Type B pancreatic cell (in vitro differentiated cells): ENCODE measurements around the gene CDKN2B. TPM values are rescaled to one million over a fixed set of nuclear protein-coding genes. Genes with fewer than 3 reads are reported as not detected.
A peak's percentile ranks its signal among the peaks of the same experiment; 100 is the strongest.

Source experiments
- DNase-seq: peaks from one replicate; pipeline ENCODE4 v3.0.0; 2021; ENCODE audit warnings: mixed read lengths; ENCODE audit not compliant: unreplicated experiment; ENCODE audit errors: extremely low spot score
- H3K27ac Mint-ChIP-seq: 2 replicates; pipeline ENCODE4 v1.8.0; 2021; ENCODE audit warnings: mild to moderate bottlenecking, mixed read lengths
- H3K27me3 Mint-ChIP-seq: 2 replicates; pipeline ENCODE4 v1.8.0; 2021; ENCODE audit warnings: mixed read lengths
- H3K36me3 Mint-ChIP-seq: 2 replicates; pipeline ENCODE4 v1.8.0; 2021; ENCODE audit warnings: mixed read lengths
- H3K4me1 Mint-ChIP-seq: one replicate; pipeline ENCODE4 v1.8.0; 2021; ENCODE audit warnings: mixed read lengths; ENCODE audit not compliant: unreplicated experiment
- H3K4me3 Mint-ChIP-seq: 2 replicates; pipeline ENCODE4 v1.8.0; 2021; ENCODE audit warnings: mild to moderate bottlenecking, mixed read lengths
- H3K9me3 Mint-ChIP-seq: 2 replicates; pipeline ENCODE4 v1.8.0; 2021; ENCODE audit warnings: mixed read lengths
- total RNA-seq: library from RNA; stranded (reverse); gene quantifications from 2 replicates; pipeline ENCODE4 v1.2.1, GENCODE V29; 2021; ENCODE audit warnings: low replicate concordance
- TF ChIP-seq, protein P1 (sequence below): fragments of 200-600 bp; sonication (generic); conservative IDR thresholded peaks from 2 replicates; pipeline ENCODE4 v1.5.0; 2021; ENCODE audit warnings: antibody characterized with exemption, mild to moderate bottlenecking

The CDKN2B gene
- total RNA-seq, 1 donor from 2014 or later = 18.4 TPM

DNA sequence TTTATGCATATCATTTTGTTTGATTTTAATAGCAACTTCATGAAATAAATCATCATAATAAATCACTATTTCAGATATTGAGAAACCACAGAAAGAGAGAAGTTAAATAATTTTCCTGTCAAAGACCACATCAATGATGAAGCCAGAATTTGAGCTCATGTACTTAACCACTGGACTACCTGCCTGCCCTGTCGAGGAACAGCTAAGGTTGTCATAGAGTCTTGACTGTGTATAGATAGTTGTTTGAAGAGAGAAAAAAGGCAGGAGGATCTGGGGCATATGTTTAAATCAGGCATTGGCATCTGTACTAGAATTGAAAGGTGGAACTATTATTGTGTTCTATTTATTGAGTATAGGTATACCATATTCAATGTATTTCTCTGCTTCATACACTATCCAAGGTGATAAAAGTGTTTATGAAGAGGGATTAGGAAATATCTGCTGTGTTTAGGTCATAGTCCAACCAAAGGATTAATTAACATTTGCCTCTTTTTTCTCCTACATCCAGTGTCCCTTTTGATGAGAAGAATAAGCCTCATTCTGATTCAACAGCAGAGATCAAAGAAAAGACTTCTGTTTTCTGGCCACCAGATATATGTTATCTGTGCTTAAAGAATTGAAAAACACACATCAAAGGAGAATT lies 37.3 kb upstream of the CDKN2B start:
- Mint-ChIP-seq H3K27ac (no peak overlapping the region), H3K27me3 (no peaks in the 10 kb centered on the region)
- no peak for DNase-seq

DNA sequence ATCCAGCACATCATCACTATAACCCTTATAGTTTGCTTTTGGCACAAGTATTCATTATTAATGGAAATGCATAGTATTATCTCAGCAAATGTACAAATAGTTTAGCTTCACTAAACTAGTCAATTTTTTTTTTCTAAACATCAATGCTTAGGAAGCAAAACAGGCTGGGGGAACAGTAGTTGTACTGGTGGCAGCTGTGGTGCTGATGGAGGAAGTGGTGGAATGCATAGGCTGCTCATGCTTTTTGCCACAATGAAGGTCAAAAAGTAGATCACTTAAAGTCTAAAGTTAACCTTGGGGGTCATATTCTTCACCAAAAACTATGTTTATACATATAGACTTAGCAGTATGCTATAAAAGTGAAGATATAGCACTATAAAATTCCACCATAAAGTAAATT lies 36.3 kb upstream of the CDKN2B start:
- TF ChIP-seq, protein P1, sequence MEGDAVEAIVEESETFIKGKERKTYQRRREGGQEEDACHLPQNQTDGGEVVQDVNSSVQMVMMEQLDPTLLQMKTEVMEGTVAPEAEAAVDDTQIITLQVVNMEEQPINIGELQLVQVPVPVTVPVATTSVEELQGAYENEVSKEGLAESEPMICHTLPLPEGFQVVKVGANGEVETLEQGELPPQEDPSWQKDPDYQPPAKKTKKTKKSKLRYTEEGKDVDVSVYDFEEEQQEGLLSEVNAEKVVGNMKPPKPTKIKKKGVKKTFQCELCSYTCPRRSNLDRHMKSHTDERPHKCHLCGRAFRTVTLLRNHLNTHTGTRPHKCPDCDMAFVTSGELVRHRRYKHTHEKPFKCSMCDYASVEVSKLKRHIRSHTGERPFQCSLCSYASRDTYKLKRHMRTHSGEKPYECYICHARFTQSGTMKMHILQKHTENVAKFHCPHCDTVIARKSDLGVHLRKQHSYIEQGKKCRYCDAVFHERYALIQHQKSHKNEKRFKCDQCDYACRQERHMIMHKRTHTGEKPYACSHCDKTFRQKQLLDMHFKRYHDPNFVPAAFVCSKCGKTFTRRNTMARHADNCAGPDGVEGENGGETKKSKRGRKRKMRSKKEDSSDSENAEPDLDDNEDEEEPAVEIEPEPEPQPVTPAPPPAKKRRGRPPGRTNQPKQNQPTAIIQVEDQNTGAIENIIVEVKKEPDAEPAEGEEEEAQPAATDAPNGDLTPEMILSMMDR = no peak
- no peaks in the 10 kb centered on the region for H3K4me1 Mint-ChIP-seq
- no peaks in the 10 kb centered on the region for H3K36me3 Mint-ChIP-seq
- H3K27ac Mint-ChIP-seq = no peak overlapping the region
- DNase-seq = no peak
- H3K9me3 Mint-ChIP-seq = no peaks in the 10 kb centered on the region
- no peaks in the 10 kb centered on the region for H3K27me3 Mint-ChIP-seq
- H3K4me3 Mint-ChIP-seq = no peak overlapping the region

More for the DNA sequence above, 37.3 kb upstream of the CDKN2B start:
- Mint-ChIP-seq H3K4me1 (peaks cover 4% of the 10 kb centered on the region), H3K36me3 (no peaks in the 10 kb centered on the region), H3K9me3 (no peaks in the 10 kb centered on the region), H3K4me3 (no peak overlapping the region)
- TF ChIP-seq, protein P1 = no peak

DNA sequence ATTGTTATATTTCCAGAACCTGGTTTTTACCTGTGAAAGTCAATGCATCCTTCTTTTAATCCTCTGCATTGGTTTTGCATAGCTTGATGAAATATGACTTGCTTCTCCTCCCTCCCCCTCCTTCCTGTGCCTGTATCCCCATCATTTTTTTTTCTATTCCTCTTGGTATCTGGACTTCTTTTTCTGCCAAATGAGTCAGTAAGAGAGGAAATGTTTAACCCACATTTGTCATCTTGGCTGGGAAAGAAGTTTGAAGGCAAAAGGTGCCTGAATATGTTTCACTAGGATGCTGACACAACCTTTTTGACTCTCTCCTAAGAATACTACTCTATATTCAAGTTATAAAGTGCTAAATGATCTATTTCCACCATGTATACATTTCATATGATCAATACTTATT lies 35.5 kb upstream of the CDKN2B start:
- DNase-seq = no peak
- TF ChIP-seq, protein P1 = no peak
- Mint-ChIP-seq H3K4me1 (no peaks in the 10 kb centered on the region), H3K27me3 (no peaks in the 10 kb centered on the region), H3K4me3 (no peak overlapping the region), H3K36me3 (no peaks in the 10 kb centered on the region), H3K9me3 (no peaks in the 10 kb centered on the region), H3K27ac (no peak overlapping the region)

DNA sequence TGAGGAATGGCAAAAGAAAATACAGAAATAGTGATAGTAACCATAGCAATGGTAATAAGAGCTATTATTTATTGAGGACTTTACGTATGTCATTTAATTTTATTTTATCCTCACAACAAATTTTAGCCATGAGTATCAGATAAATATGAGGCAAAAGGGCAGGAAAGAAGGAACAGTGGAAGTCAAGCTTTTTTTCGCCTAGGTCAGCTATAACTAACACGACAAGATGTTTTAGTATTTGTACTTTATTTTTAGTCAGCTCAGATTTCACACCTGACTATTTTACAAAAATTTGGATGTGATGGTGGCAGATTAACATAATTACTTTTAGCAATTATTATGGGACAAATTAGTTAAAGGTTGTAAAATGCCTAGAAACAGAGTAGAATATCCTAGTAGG lies 34.8 kb upstream of the CDKN2B start:
- no peaks in the 10 kb centered on the region for H3K27me3 Mint-ChIP-seq
- DNase-seq = no peak
- H3K9me3 Mint-ChIP-seq = no peaks in the 10 kb centered on the region
- H3K27ac Mint-ChIP-seq = no peak overlapping the region
- TF ChIP-seq, protein P1 = no peak
- H3K4me1 Mint-ChIP-seq = no peaks in the 10 kb centered on the region
- no peak overlapping the region for H3K4me3 Mint-ChIP-seq
- no peaks in the 10 kb centered on the region for H3K36me3 Mint-ChIP-seq

DNA sequence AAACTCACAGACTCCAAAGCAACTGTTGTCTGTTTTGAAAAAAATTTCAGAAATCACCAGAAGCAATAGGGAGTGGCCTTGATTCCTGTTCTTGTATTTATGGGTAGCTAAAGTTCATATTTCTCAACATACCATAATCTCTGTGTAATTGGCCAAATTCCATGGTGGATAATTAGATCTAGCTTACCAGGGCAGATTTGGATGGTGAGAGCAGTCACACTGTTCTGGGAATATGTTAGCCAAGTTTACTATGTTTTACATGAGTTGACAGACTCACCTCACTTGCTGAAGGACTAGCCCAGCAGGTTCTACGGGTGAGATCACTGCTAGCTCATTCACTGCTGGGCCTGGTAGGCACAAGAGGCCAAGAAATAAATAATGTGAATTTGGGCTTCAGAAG lies 32.7 kb upstream of the CDKN2B start:
- no peaks in the 10 kb centered on the region for H3K36me3 Mint-ChIP-seq
- no peaks in the 10 kb centered on the region for H3K27me3 Mint-ChIP-seq
- no peaks in the 10 kb centered on the region for H3K9me3 Mint-ChIP-seq
- TF ChIP-seq, protein P1 = no peak
- no peak for DNase-seq
- H3K4me1 Mint-ChIP-seq = no peaks in the 10 kb centered on the region
- peak overlapping the region; percentile 61 for H3K4me3 Mint-ChIP-seq
- H3K27ac Mint-ChIP-seq = peak overlapping the region; percentile 96

DNA sequence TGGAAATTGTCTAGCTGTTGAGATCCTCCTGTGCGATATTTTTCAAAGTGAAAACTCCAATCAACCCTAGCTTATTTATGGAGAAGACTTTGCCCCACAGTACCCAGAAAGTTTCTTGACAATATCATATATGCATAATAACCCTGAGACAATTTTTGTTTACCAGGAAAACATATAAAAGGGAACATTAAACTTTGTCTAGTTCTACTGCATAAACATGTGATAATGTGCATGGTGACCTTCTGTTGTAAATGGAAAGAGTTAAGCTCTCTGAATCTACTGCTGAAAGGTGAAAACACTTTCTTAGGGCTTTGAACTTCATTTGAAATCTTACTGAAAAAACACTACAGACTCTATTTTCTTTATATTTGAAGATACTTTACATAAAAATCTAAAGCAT lies 32.2 kb upstream of the CDKN2B start:
- H3K36me3 Mint-ChIP-seq = no peaks in the 10 kb centered on the region
- TF ChIP-seq, protein P1 = no peak
- no peaks in the 10 kb centered on the region for H3K27me3 Mint-ChIP-seq
- no peak for DNase-seq
- no peaks in the 10 kb centered on the region for H3K4me1 Mint-ChIP-seq
- no peak overlapping the region for H3K4me3 Mint-ChIP-seq
- peak overlapping the region; percentile 96 for H3K27ac Mint-ChIP-seq
- no peaks in the 10 kb centered on the region for H3K9me3 Mint-ChIP-seq
